Stimulated activated CD8-positive, alpha-beta memory T cell treated with anti-CD3 and anti-CD28 coated beads, Interleukin-15, amount 100 ng/mL, for 1 hour (primary cell): Measurements from ENCODE around the gene DOCK9.

Source experiments
- DNase-seq: peaks from one replicate; pipeline ENCODE4 v3.0.0-alpha.2; 2020; ENCODE audit warnings: low read depth

The DOCK9 gene

DNA sequence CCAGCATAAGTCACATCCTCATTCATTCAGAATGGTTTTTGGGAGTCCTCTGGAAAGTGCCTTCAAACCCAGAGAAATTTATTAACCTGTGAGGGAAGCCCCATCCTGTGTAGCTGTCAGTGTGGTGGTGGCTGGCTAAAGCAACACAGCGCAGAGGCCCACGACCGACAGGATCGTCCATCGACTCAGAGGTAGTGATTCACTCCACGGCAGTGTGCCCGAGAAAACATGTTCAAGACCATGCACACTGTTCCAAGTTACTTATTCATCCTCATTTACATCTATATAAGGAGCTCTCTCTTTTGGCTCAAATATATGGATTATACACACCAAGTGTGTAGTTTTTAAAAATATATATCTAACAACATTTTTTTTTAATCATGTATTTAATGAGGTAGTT is 129.1 kb downstream of the DOCK9 start:
- DNase-seq: no peak

DNA sequence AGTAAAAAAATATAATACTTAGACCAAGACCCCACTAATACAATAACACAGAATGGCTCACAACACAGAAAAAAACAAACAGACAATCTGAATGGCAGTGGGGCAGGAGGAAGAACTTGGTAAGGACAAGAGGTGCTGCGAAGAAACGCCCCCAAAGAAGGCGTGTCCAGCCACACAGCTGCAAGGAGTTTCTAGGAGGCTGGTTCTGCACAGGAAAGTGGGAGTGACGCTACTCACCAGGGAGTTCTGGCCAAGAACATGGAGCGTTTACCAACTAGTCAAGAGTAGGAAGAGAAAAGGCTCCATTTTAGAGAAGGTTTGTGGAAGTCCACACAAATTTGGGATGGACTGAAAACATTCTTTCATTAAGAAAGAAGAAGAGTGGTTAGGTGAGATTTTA is 130.1 kb downstream of the DOCK9 start:
- no peak for DNase-seq

- DNase-seq: no peak
Measured at GRCh38 chr13:98846986-98847385, 130.9 kb downstream of the DOCK9 start.

DNA sequence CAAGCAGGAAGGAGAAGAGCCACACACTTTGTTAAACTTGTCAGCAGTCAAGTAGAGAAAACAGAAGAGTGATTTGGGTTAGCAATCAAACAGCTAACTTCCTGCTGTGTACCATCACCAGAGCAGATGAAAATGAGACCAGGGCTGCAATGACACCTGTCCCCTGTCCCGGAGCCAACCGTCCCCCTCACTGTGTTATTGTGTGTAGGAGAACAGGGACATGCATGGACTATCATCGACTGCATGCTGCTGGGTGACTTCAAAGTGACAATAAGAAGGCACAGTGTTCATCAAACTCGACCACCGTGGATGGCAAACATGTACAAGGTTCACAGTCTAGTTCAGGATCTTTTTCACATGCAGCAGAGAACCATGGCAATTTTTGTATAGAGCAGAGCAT is 131.3 kb downstream of the DOCK9 start:
- DNase-seq: no peak

GRCh38 chr13:98845742-98846141 is 132.1 kb downstream of the DOCK9 start:
- no peak for DNase-seq

- DNase-seq: no peak
Measured at GRCh38 chr13:98844021-98844420, 133.8 kb downstream of the DOCK9 start.

DNA sequence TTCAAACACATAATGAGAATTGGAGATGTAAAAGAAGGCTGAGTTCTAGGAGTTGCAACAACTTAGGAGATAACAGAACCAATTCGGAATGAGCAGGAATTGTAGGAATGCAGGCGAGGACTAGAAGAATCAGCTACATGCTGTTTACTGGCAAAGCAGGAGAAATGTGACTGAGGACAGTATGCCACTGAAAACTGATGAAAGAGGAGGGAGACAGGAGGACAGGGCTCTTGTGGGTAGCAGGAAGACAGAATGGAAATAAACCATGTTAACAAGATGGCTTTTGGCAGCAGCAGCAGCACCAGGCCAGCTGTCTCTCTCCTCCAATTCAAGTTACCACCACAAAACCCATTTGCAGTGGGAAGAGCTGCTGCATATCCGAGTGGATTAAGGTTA is 134.4 kb downstream of the DOCK9 start:
- DNase-seq: no peak

DNA sequence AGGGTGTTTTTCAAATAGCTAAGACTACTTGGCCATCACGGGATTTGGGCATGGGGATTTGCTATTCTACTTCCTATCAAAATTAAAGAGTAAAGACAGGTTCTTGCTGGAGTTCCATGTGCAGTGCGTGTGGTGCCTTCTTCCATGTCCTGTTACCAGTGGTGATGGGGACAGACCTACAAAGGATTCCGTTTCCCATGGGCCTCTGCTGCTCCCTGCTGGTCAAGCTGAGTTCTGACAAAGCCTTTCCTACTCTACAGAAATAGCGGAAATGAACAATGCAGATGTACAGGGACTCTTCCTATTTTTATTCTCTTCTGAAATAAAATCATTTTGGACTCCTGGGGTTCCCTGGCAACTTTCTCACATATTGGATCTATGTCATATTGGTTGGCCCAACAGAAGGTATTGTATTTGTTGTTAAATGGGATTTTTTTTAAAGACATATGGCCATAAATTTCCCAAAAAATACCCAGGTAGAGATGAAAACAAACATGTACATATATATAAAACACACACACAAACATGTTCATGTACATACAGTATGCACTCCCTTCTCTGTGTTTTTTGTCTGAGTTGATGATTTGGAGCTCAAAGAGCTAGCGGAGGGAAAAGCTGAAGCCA is 134.9 kb downstream of the DOCK9 start:
- DNase-seq: peak; percentile 26

DNA sequence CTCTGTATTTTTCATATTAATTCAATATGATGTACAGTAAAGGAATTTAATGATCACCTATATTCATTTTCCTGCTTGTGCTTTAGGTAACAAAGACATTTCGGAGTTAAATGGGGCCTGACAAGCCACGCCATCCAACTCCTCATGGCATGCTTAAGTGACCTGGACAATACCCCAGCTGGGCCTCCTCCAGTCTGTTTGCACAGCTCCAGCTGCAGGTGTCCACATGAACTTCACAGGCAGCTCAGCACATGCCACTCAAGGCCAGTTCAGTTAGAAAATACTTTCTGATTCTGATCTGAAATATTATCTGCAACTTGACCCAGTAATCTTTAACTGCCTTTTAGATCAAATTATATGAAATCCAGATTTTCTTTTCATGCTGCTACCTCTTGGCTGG is 135.8 kb downstream of the DOCK9 start:
- DNase-seq: no peak

- DNase-seq: no peak
Measured at GRCh38 chr13:98839856-98840769, 137.8 kb downstream of the DOCK9 start.

DNA sequence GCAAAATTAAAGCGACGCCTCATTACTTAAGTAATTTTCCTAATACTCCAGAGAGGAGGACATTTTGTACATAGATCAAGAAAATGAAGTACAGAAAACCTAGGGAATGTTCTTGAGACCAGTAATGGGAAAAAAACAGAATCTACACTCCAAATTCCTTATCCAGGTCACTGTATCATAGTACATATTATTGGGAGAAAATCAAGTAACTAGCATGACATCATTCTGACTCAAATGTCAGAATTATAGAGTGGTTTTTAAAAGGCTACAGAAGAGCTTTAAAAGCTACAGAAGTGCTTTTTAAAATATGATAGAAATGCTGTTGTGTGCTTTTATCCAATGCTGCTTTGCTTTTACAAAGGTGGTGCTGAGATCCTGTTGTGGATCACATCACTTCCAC is 139.1 kb downstream of the DOCK9 start:
- no peak for DNase-seq

- DNase-seq: no peak
Measured at GRCh38 chr13:98837896-98838295, 140.0 kb downstream of the DOCK9 start.

DNA sequence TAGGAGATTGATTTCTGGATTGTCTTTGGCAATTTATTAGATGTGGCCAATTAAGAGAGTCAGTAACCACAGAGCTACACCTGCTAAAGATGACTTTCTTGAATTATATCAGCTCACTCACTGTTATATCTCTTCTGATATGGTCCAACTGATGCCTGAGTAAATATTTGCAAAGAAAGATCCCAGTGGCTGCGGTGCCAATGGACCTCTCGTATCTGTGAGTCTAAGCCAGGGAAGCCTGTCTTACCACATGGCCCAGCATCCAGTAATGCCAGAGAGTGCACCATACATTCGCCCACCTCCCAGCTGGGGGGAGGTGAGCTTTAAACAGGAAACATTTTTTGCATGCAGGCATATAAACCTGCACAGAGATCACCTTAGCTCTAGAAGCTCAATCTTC is 142.7 kb downstream of the DOCK9 start:
- DNase-seq: no peak

DNA sequence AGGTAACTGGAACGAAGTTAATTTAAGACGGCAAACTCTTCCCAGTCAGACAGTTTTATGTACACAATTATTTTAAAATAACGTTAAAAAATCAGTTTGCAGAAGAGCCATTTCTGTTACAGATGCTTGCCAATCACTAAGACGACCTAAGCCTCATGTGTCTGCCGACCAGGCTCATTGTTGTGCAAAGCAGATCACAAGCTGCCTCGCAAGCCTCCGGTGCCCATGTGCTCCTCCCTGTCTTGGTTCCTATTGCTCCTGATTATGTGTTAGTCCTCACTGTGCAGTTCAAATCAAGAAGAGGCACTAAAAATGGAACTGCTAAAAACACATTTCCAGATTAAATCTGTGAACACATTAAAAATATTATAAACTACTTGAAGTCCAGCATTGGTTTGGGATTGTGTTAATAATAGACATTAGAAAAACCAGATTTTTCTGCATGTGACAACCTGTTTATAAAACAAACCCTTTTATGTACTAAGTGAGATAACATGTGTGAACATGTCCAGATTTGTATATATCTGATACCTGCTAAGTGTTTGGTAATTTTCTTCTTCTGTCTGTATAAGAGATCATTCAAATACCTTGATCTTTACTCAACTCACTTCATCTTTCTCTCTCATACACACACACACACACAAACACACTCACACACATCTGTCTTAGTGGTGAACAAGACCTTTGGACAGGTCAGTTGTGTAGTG is 143.5 kb downstream of the DOCK9 start:
- DNase-seq: no peak

- no peak for DNase-seq
Measured at GRCh38 chr13:98831236-98831635, 146.6 kb downstream of the DOCK9 start.

GRCh38 chr13:98829541-98829940 is 148.3 kb downstream of the DOCK9 start:
- no peak for DNase-seq

DNA sequence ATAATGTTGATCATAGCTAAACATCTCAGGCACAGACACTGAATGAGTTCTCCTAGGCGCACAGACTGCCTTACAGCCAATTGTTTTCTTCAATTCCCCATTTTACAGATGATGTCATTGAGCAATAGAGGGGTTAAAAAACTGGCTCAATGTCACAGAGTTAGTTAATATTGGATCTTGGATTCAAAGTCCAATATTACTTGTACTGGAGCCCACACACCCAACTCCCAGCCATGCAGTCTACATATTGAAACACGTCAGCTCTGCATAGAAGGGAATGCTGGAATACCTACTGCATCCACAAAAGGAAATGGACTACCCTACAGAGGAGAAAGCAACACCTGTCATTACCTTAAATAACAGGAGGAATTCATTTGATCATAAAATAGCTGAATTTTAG is 149.2 kb downstream of the DOCK9 start:
- DNase-seq: no peak

DNA sequence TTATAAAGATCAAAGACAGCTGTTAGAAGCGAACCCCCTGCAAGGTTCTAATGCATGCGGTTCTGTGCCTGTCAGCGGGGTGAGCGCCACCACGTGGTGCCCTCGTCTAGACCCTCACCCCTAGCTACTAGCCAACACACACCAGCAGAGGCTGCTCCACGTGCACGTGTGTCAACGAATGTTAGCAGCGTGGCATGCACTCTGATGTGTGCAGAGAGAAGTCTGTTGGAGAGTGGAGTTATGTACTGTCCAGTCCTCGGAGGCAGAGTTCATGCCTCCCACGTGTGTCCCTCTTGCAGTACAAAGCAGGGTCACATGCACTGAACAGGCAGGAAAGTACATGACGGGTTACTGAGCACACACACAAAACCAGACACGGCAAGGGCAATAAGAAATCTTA is 150.4 kb downstream of the DOCK9 start:
- DNase-seq: no peak

GRCh38 chr13:98826146-98826545 is 151.7 kb downstream of the DOCK9 start:
- no peak for DNase-seq

GRCh38 chr13:98825659-98826058 is 152.2 kb downstream of the DOCK9 start:
- no peak for DNase-seq

DNA sequence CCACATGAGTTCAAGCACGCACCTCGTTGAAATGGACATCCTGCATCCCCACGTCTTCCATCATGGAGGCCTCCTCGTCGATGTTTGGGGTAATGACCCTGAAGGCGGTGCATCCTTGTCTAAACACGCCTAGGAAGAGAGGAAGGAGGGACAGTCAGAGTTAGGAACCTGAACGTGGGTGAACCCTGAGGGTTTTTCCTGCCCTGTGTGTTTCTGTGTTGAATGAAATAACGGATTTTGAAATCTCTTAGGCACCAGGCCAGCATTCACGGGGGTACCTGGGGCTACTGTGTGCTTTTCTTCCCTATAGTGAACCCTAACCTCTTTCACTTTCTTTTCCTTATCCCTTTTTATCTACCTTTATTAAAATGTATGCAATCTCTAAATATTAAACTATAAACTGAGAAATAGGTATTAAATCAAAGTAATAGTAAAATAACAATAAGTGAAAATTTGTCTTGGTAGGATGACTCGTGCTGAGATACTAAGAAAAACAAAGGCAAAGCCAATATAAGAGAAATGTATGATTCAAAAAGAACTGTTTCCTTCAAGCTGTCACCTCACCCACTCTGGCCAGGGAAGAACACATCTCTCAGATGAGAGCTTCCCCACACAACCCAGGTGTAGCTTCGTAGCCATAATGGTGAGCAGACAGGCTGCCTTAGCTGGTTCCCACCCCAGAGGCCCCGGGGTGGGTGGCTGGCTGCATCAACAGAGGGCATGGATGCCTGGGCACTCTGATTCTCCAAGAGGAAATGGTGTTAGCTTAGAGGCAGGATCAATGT is 153.3 kb downstream of the DOCK9 start:
- no peak for DNase-seq

DNA sequence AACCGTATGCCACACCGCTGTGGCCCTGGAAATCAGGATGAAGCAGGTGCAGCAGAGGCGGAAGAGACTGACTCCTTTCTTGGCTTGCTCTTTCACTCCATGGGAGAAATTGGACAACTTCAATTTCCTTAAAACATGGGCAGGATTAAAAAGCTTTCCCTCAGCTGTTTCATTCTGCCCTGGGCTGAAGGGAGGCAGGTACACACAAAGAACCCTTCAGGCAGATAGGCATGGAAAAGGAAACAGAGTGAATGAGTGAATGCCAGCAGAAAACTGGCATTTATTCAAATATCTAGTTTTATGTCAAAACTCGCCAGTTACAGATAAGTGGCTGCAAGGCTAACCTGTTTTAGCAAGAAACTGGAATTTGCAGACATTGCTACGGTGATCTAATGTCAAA is 154.4 kb downstream of the DOCK9 start:
- DNase-seq: no peak
